K562 (cell line): ENCODE measurements around the gene SF3B1. TPM values are rescaled to one million over a fixed set of nuclear protein-coding genes. Genes with fewer than 3 reads are reported as not detected.

Experiments used
- ARHGAP35 ChIP-seq: fragments of 450-650 bp; IDR thresholded peaks from 2 replicates; pipeline ENCODE4 v1.6.1; 2018; ENCODE audit not compliant: partially characterized antibody
- CCNT2 ChIP-seq: IDR thresholded peaks from 2 replicates; pipeline ENCODE4 v1.6.1; 2011; ENCODE audit warnings: borderline replicate concordance, low read depth, mild to moderate bottlenecking, moderate library complexity, mixed read lengths, low read length; ENCODE audit not compliant: insufficient read length; ENCODE audit errors: extremely low read depth
- DACH1 ChIP-seq: fragments of 450-650 bp; IDR thresholded peaks from 2 replicates; pipeline ENCODE4 v1.6.1; 2018; ENCODE audit not compliant: partially characterized antibody
- HDAC8 ChIP-seq: fragments of 450-650 bp; IDR thresholded peaks from 2 replicates; pipeline ENCODE4 v1.6.1; 2016; ENCODE audit warnings: mild to moderate bottlenecking, missing genetic modification characterization, moderate library complexity, missing compliant biosample characterization
- NFXL1 ChIP-seq: fragments of 450-650 bp; formaldehyde crosslinking; IDR thresholded peaks from 2 replicates; pipeline ENCODE4 v1.4.0; 2021; ENCODE audit warnings: mild to moderate bottlenecking
- SIRT6 ChIP-seq: IDR thresholded peaks from one replicate; pipeline ENCODE4 v1.6.1; 2012; ENCODE audit warnings: low read depth, mild to moderate bottlenecking, control low read depth, inconsistent platforms, low read length, moderate library complexity
- TOE1 ChIP-seq, 2 experiments: fragments of 450-650 bp in 1 of 2; sonication (generic) in 1 of 2; formaldehyde crosslinking in 1 of 2; IDR thresholded peaks; 2 replicates each; pipeline versions ENCODE4 v1.7.1 to v1.8.0; 2016 to 2022; ENCODE audit warnings: borderline replicate concordance in 2 of 2, mild to moderate bottlenecking in 2 of 2, antibody characterized with exemption in 1 of 2, inconsistent platforms in 1 of 2, low read depth in 1 of 2, missing genetic modification reagents in 1 of 2, moderate library complexity in 1 of 2
- WHSC1 ChIP-seq: IDR thresholded peaks from one replicate; pipeline ENCODE4 v1.6.1; 2012; ENCODE audit warnings: low read length, control low read depth, inconsistent platforms
- ZBTB7A ChIP-seq: IDR thresholded peaks from 2 replicates; pipeline ENCODE4 v1.6.1; 2011; ENCODE audit warnings: low read depth, mild to moderate bottlenecking, low read length, moderate library complexity, borderline replicate concordance; ENCODE audit not compliant: control insufficient read depth
- ZNF175 ChIP-seq: fragments of 200-800 bp; sonication (Bioruptor generic); IDR thresholded peaks from 2 replicates; pipeline ENCODE4 v1.6.1; 2016; ENCODE audit warnings: low read depth, mild to moderate bottlenecking, missing genetic modification characterization, missing compliant biosample characterization
- ZNF408 ChIP-seq: fragments of 250-450 bp; sonication (Bioruptor Pico); IDR thresholded peaks from 2 replicates; pipeline ENCODE4 v1.4.0; 2020; ENCODE audit warnings: low read depth, mild to moderate bottlenecking, moderate library complexity
- ZNF589 ChIP-seq: fragments of 200-800 bp; sonication (Bioruptor generic); IDR thresholded peaks from 2 replicates; pipeline ENCODE4 v1.6.1; 2016; ENCODE audit warnings: low read depth, missing genetic modification characterization, missing compliant biosample characterization
- ZNF785 ChIP-seq: fragments of 250-450 bp; sonication (Bioruptor Pico); IDR thresholded peaks from 2 replicates; pipeline ENCODE4 v1.4.0; 2020; ENCODE audit warnings: mild to moderate bottlenecking
- polyA plus RNA-seq, 8 experiments: library from polyadenylated mRNA; depleted of rRNA in 4 of 8; stranded (reverse) in 5 of 8; unstranded in 3 of 8; fragments of >200 nt; fragmentation: Nextera tagmentation in 2 of 8; fragmentation: Illumina TruSeq in 1 of 8; extraction: Ambion mirVana in 2 of 8; extraction: Trizol in 1 of 8; gene quantifications; 2 replicates each; pipeline versions ENCODE4 v1.2.1 to v1.2.3, GENCODE V29; 2011 to 2014; ENCODE audit warnings: inconsistent platforms in 1 of 8, missing spikeins in 1 of 8
- total RNA-seq, 7 experiments: library from RNA; depleted of rRNA in 6 of 7; stranded (reverse); fragments of >200 nt in 6 of 7; fragmentation: Illumina TruSeq in 2 of 7; extraction: Trizol in 2 of 7; gene quantifications; 2 replicates each; pipeline versions ENCODE4 v1.2.1 to v1.2.3, GENCODE V29; 2011 to 2021; ENCODE audit warnings: low replicate concordance in 1 of 7
- TF ChIP-seq, protein P1 (sequence below): sonication (generic); formaldehyde crosslinking; IDR thresholded peaks from 2 replicates; pipeline ENCODE4 v1.9.0; 2022; ENCODE audit warnings: mild to moderate bottlenecking, missing genetic modification reagents
- TF ChIP-seq, protein P2 (sequence below): fragments of 250-450 bp; sonication (Bioruptor Pico); IDR thresholded peaks from 2 replicates; pipeline ENCODE4 v1.8.0; 2021; ENCODE audit warnings: mild to moderate bottlenecking, moderate library complexity
- TF ChIP-seq, protein P3 (sequence below): fragments of 250-450 bp; sonication (Bioruptor Pico); IDR thresholded peaks from 2 replicates; pipeline ENCODE4 v1.8.0; 2021; ENCODE audit warnings: borderline replicate concordance, mild to moderate bottlenecking, moderate library complexity; ENCODE audit not compliant: poor library complexity, severe bottlenecking
- TF ChIP-seq, protein P4 (sequence below): sonication (generic); formaldehyde crosslinking; IDR thresholded peaks from 2 replicates; pipeline ENCODE4 v1.8.0; 2022; ENCODE audit warnings: mild to moderate bottlenecking, missing genetic modification reagents
- TF ChIP-seq, protein P5 (sequence below): sonication (generic); formaldehyde crosslinking; IDR thresholded peaks from 2 replicates; pipeline ENCODE4 v1.8.1; 2023; ENCODE audit warnings: mild to moderate bottlenecking, missing genetic modification reagents

The SF3B1 gene
- total and polyA plus RNA-seq, 9 of the 15 experiments (the other 6 are each of a cell fraction or from before 2014, with no cell fraction given): 96.2 to 377 (median 177) TPM

DNA sequence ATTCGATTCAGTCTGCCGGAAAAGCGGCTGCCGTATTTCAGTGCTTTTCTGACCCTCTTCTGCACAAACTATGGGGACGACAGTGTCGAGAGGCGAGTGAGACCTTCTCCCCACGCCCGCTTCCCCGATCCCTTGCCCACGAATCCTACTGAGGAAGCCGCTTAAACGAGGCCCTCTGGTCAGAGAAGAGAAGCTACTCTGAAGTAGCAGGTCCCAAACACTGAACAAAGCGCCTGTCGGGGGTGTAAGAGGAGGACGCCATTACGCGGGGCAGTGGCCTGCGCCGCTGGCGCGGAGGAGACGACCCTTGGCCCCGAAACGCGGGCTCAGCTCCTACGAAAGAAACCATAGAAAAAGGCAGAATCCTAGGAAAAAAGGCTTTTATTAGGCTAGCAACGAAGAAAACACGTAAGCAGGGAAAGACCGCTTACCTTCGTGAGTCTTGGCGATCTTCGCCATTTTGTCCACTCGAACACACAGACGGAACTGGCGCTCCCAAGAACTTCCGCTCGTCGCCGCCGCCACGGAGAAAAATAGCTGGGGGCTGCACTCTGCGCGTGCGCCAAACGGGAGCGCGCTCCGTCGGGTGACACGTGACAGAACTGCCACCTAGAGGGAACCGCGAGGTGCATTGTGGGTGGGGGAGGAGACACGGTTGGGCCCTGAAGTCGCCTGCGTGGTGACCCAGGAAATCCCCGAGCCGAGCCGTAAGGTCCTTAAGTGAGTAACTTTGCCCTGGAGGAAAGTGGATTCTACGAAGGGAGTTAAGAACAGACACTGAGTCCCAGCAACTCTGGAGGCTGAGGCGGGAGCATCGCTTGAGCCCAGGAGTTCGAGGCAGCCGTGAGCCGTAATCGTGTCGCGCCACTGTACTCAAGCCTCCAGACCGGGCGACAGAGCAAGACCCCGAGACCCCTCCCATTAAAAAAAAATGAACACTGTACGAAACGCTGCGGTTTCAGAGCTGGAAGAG is at the start of gene SF3B1 (continued):
- TF ChIP-seq, protein P1, sequence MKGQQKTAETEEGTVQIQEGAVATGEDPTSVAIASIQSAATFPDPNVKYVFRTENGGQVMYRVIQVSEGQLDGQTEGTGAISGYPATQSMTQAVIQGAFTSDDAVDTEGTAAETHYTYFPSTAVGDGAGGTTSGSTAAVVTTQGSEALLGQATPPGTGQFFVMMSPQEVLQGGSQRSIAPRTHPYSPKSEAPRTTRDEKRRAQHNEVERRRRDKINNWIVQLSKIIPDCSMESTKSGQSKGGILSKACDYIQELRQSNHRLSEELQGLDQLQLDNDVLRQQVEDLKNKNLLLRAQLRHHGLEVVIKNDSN (CRISPR knock-in tag): peak; percentile 97
- TF ChIP-seq ZBTB7A: peak; percentile 98
- TF ChIP-seq, protein P2, sequence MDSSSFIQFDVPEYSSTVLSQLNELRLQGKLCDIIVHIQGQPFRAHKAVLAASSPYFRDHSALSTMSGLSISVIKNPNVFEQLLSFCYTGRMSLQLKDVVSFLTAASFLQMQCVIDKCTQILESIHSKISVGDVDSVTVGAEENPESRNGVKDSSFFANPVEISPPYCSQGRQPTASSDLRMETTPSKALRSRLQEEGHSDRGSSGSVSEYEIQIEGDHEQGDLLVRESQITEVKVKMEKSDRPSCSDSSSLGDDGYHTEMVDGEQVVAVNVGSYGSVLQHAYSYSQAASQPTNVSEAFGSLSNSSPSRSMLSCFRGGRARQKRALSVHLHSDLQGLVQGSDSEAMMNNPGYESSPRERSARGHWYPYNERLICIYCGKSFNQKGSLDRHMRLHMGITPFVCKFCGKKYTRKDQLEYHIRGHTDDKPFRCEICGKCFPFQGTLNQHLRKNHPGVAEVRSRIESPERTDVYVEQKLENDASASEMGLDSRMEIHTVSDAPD (CRISPR knock-in tag): no peak
- peak; percentile 66 for TF ChIP-seq CCNT2
- TF ChIP-seq, protein P3, sequence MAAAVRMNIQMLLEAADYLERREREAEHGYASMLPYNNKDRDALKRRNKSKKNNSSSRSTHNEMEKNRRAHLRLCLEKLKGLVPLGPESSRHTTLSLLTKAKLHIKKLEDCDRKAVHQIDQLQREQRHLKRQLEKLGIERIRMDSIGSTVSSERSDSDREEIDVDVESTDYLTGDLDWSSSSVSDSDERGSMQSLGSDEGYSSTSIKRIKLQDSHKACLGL (CRISPR knock-in tag): no peak
- TF ChIP-seq, protein P4, sequence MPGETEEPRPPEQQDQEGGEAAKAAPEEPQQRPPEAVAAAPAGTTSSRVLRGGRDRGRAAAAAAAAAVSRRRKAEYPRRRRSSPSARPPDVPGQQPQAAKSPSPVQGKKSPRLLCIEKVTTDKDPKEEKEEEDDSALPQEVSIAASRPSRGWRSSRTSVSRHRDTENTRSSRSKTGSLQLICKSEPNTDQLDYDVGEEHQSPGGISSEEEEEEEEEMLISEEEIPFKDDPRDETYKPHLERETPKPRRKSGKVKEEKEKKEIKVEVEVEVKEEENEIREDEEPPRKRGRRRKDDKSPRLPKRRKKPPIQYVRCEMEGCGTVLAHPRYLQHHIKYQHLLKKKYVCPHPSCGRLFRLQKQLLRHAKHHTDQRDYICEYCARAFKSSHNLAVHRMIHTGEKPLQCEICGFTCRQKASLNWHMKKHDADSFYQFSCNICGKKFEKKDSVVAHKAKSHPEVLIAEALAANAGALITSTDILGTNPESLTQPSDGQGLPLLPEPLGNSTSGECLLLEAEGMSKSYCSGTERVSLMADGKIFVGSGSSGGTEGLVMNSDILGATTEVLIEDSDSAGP (CRISPR knock-in tag): no peak
- TF ChIP-seq ZNF785 (CRISPR knock-in tag): no peak
- TF ChIP-seq, protein P5, sequence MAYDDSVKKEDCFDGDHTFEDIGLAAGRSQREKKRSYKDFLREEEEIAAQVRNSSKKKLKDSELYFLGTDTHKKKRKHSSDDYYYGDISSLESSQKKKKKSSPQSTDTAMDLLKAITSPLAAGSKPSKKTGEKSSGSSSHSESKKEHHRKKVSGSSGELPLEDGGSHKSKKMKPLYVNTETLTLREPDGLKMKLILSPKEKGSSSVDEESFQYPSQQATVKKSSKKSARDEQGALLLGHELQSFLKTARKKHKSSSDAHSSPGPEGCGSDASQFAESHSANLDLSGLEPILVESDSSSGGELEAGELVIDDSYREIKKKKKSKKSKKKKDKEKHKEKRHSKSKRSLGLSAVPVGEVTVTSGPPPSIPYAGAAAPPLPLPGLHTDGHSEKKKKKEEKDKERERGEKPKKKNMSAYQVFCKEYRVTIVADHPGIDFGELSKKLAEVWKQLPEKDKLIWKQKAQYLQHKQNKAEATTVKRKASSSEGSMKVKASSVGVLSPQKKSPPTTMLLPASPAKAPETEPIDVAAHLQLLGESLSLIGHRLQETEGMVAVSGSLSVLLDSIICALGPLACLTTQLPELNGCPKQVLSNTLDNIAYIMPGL (CRISPR knock-in tag): no peak
- TF ChIP-seq ARHGAP35: no peak
- no peak for TF ChIP-seq ZNF175 (CRISPR knock-in tag)
- TF ChIP-seq DACH1: no peak
- TF ChIP-seq SIRT6: no peak
- TF ChIP-seq WHSC1: no peak
- TF ChIP-seq NFXL1 (CRISPR knock-in tag): no peak
- TF ChIP-seq ZNF408 (CRISPR knock-in tag): no peak
- peak; percentile 94 for TF ChIP-seq TOE1 (IDR thresholded peaks at IDR 0.05; ENCODE audit: borderline replicate concordance)
- no peak for TF ChIP-seq TOE1 (CRISPR knock-in tag; IDR thresholded peaks at IDR 0.05; ENCODE audit: borderline replicate concordance, low read depth)
- TF ChIP-seq HDAC8 (tag): no peak
- no peak for TF ChIP-seq ZNF589 (CRISPR knock-in tag)
